ENCODE results near the gene UFD1.

The UFD1 gene

DNA sequence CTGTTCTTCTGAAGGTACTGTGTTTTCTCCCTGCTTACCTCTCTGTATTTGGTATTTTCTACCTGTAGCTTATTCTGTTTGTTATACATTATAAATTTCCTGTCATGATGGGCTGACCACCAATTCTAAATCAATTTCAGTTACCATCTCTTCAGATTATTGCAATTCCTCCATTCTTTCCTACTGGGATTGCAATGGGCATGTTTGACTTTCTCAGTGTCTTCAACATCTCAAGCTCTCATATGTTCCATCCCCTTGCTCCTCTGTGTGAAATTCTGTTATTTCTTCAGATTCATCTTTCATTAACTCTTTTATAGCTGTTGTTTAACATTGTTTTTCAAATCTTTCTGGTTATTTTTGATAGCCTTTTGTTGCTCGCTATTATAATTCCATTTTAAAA is 16.0 kb downstream of the UFD1 start:
- no peaks in the 10 kb centered on the region for H3K36me3 ChIP-seq (ENCODE audit: control insufficient read depth, insufficient read depth, low read length)
- H3K79me2 ChIP-seq, result no peaks in the 10 kb centered on the region
- no peaks in the 10 kb centered on the region for H3K27me3 ChIP-seq (ENCODE audit: control insufficient read depth, insufficient read depth, low read length)
- TF ChIP-seq, protein P1, sequence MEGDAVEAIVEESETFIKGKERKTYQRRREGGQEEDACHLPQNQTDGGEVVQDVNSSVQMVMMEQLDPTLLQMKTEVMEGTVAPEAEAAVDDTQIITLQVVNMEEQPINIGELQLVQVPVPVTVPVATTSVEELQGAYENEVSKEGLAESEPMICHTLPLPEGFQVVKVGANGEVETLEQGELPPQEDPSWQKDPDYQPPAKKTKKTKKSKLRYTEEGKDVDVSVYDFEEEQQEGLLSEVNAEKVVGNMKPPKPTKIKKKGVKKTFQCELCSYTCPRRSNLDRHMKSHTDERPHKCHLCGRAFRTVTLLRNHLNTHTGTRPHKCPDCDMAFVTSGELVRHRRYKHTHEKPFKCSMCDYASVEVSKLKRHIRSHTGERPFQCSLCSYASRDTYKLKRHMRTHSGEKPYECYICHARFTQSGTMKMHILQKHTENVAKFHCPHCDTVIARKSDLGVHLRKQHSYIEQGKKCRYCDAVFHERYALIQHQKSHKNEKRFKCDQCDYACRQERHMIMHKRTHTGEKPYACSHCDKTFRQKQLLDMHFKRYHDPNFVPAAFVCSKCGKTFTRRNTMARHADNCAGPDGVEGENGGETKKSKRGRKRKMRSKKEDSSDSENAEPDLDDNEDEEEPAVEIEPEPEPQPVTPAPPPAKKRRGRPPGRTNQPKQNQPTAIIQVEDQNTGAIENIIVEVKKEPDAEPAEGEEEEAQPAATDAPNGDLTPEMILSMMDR (IDR thresholded peaks at IDR 0.05), result no peak
- no peak overlapping the region for H2AFZ ChIP-seq
- H3K4me3 ChIP-seq (ENCODE audit: low read depth, low read length), result no peak overlapping the region
- no peaks in the 10 kb centered on the region for H3K4me1 ChIP-seq
- no peak overlapping the region for H3K9ac ChIP-seq
- H3K27ac ChIP-seq, result no peak overlapping the region
- H3K9me3 ChIP-seq (ENCODE audit: control insufficient read depth, low read length), result no peaks in the 10 kb centered on the region
- no peak overlapping the region for H3K4me2 ChIP-seq (ENCODE audit: low read length)

- Histone ChIP-seq H3K27ac (no peak overlapping the region), H3K36me3 (ENCODE audit: control insufficient read depth, insufficient read depth, low read length) (no peaks in the 10 kb centered on the region), H2AFZ (no peak overlapping the region), H3K4me3 (ENCODE audit: low read depth, low read length) (no peak overlapping the region), H3K79me2 (no peaks in the 10 kb centered on the region), H3K4me1 (no peaks in the 10 kb centered on the region), H3K27me3 (ENCODE audit: control insufficient read depth, insufficient read depth, low read length) (no peaks in the 10 kb centered on the region), H3K9ac (no peak overlapping the region), H3K4me2 (ENCODE audit: low read length) (no peak overlapping the region), H3K9me3 (ENCODE audit: control insufficient read depth, low read length) (no peaks in the 10 kb centered on the region)
- TF ChIP-seq, protein P1 (IDR thresholded peaks at IDR 0.05), result no peak
Measured at GRCh38 chr22:19461506-19461905, 17.5 kb downstream of the UFD1 start.

- no peaks in the 10 kb centered on the region for H3K36me3 ChIP-seq (ENCODE audit: control insufficient read depth, insufficient read depth, low read length)
Measured at GRCh38 chr22:19460036-19460435, 19.0 kb downstream of the UFD1 start.

GRCh38 chr22:19457828-19458428 is 21.1 kb downstream of the UFD1 start:
- Histone ChIP-seq H3K4me2 (ENCODE audit: low read length) (no peak overlapping the region), H2AFZ (no peak overlapping the region), H3K4me1 (no peaks in the 10 kb centered on the region), H3K9ac (no peak overlapping the region), H3K9me3 (ENCODE audit: control insufficient read depth, low read length) (no peaks in the 10 kb centered on the region), H3K27ac (no peak overlapping the region), H3K27me3 (ENCODE audit: control insufficient read depth, insufficient read depth, low read length) (no peaks in the 10 kb centered on the region), H3K79me2 (no peaks in the 10 kb centered on the region), H3K36me3 (ENCODE audit: control insufficient read depth, insufficient read depth, low read length) (no peaks in the 10 kb centered on the region), H3K4me3 (ENCODE audit: low read depth, low read length) (no peak overlapping the region)
- TF ChIP-seq, protein P1 (IDR thresholded peaks at IDR 0.05), result no peak

More at GRCh38 chr22:19460036-19460435, 19.0 kb downstream of the UFD1 start:
- Histone ChIP-seq H3K9ac (no peak overlapping the region), H3K79me2 (no peaks in the 10 kb centered on the region), H3K4me3 (ENCODE audit: low read depth, low read length) (no peak overlapping the region), H3K4me1 (no peaks in the 10 kb centered on the region), H3K9me3 (ENCODE audit: control insufficient read depth, low read length) (no peaks in the 10 kb centered on the region), H3K27ac (no peak overlapping the region), H3K27me3 (ENCODE audit: control insufficient read depth, insufficient read depth, low read length) (no peaks in the 10 kb centered on the region), H2AFZ (no peak overlapping the region), H3K4me2 (ENCODE audit: low read length) (no peak overlapping the region)
- TF ChIP-seq, protein P1 (IDR thresholded peaks at IDR 0.05), result no peak

DNA sequence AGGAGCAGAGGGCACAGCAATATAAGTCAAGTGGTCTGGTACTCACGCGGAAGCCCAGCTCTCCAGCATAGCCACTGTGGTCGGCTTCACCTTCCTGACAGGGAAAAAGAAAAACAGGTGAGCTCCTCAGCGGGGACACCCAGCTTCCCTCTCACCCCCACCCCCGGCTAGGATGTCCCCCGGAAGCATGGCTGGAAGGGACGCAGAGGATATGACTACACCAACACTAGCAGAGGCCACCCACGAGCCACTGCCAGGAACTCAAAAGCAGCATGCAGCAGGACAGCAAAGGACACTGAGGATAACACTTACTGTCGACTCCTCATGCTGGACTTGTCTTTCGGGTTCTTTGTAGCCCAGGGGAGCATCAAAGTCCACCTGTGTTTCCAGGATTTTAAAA is 22.5 kb downstream of the UFD1 start:
- H3K27ac ChIP-seq, result no peak overlapping the region
- no peaks in the 10 kb centered on the region for H3K79me2 ChIP-seq
- no peaks in the 10 kb centered on the region for H3K36me3 ChIP-seq (ENCODE audit: control insufficient read depth, insufficient read depth, low read length)
- H3K4me2 ChIP-seq (ENCODE audit: low read length), result no peak overlapping the region
- no peak overlapping the region for H3K4me3 ChIP-seq (ENCODE audit: low read depth, low read length)
- no peaks in the 10 kb centered on the region for H3K27me3 ChIP-seq (ENCODE audit: control insufficient read depth, insufficient read depth, low read length)
- H3K9ac ChIP-seq, result no peak overlapping the region
- no peaks in the 10 kb centered on the region for H3K9me3 ChIP-seq (ENCODE audit: control insufficient read depth, low read length)
- no peaks in the 10 kb centered on the region for H3K4me1 ChIP-seq
- no peak overlapping the region for H2AFZ ChIP-seq
- TF ChIP-seq, protein P1 (IDR thresholded peaks at IDR 0.05), result no peak
